Adrenal gland (tissue), 5 donors: Measurements from ENCODE around the gene NUMA1.

ENCODE experiments used
- POLR2A ChIP-seq, 2 donors: fragments of 450-650 bp; IDR thresholded peaks; one replicate each; pipeline ENCODE4 v1.6.1; 2017; ENCODE audit warnings: antibody characterized with exemption in 2 of 2, mild to moderate bottlenecking in 2 of 2, moderate library complexity in 1 of 2
- TF ChIP-seq, protein P1 (sequence below), 6 experiments: fragments of 450-650 bp in 4 of 6; fragments of 200-600 bp in 2 of 6; sonication (generic) in 1 of 6; IDR thresholded peaks; 1 replicate in 5 of 6; 2 replicates in 1 of 6; pipeline versions ENCODE4 v1.5.1 to v1.8.0; 2016 to 2021; ENCODE audit warnings: antibody characterized with exemption in 6 of 6, mild to moderate bottlenecking in 2 of 6, moderate library complexity in 1 of 6
- donor health status: DM: no; HTN: no; CAD: no.

DNA sequence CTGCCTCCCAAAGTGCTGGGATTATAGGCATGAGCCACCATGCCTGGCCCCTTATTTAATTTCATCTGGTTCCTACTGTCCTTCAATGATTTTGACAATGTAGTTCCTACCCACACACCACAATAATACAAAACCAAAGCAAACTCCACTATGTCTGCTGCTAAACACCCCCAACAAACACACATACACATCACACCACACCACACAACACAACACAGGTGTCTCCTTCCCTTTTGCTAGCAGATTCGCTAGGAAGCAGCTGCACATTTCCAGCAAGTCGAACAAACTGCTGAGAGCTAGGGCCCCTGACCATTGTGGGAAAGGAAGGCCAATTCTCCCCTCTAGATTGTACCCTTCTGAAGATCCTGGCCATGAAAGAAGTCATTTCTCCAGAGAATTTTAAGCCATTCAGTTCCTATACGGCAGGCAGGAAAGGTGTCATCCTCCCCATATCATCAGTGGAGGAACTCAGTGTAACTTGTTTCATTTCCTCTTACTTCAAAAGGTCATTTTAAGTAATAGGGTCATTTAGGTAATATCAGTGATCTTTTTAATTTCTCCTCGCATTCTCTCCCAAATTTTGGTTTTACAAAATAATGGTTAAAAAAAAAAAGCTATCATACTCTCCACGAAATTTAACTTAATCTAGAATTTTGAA lies 18.5 kb downstream of the NUMA1 start:
- TF ChIP-seq, protein P1, sequence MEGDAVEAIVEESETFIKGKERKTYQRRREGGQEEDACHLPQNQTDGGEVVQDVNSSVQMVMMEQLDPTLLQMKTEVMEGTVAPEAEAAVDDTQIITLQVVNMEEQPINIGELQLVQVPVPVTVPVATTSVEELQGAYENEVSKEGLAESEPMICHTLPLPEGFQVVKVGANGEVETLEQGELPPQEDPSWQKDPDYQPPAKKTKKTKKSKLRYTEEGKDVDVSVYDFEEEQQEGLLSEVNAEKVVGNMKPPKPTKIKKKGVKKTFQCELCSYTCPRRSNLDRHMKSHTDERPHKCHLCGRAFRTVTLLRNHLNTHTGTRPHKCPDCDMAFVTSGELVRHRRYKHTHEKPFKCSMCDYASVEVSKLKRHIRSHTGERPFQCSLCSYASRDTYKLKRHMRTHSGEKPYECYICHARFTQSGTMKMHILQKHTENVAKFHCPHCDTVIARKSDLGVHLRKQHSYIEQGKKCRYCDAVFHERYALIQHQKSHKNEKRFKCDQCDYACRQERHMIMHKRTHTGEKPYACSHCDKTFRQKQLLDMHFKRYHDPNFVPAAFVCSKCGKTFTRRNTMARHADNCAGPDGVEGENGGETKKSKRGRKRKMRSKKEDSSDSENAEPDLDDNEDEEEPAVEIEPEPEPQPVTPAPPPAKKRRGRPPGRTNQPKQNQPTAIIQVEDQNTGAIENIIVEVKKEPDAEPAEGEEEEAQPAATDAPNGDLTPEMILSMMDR (IDR thresholded peaks at IDR 0.05) = no peak
- TF ChIP-seq POLR2A (IDR thresholded peaks at IDR 0.05) = no peak
